HepG2 (cell line): ENCODE data around the gene NTM. TPM values are rescaled to one million over a fixed set of nuclear protein-coding genes. Genes with fewer than 3 reads are reported as not detected.
A peak's percentile ranks its signal among the peaks of the same experiment; 100 is the strongest.

Experiments
- ATAC-seq: fragments of 200-7000 bp; cut with Tn5 transposase; 3 replicates; pipeline ENCODE4 v1.9.1; 2020; ENCODE audit warnings: mild to moderate bottlenecking, moderate library complexity
- BruUV-seq: library from RNA; stranded (reverse); fragments of 400-500 nt; replicated peaks from 2 replicates; lab custom pipeline; 2021; lab: Mats Ljungman, UMichigan
- CTCF ChIA-PET: fragments of 300-600 bp; formaldehyde crosslinking; extraction: SDS; loops from one replicate; lab custom pipeline; 2021; ENCODE audit warnings: low total read pairs, inconsistent platforms, low intra/inter-chr PET ratio; lab: Yijun Ruan, JAX
- POLR2A ChIA-PET: fragments of 350-600 bp; sonication (Branson Sonifier 250); formaldehyde crosslinking; loops from one replicate; lab custom pipeline; 2020; ENCODE audit warnings: antibody characterized with exemption, inconsistent platforms; lab: Yijun Ruan, JAX
- DNase-seq: peaks from one replicate; pipeline ENCODE4 v3.0.0-alpha.2; 2015; ENCODE audit warnings: low spot score
- FAIRE-seq: peaks from 3 replicates; lab custom pipeline; 2011; peaks lifted over from hg19 to GRCh38; lab: Jason Lieb, UNC
- H2AFZ ChIP-seq: one replicate; pipeline ENCODE4 v1.6.1; 2011; ENCODE audit warnings: low read length, inconsistent platforms
- H3K27ac ChIP-seq: fragments of 300-600 bp; 3 replicates; pipeline ENCODE4 v1.8.0; 2011; ENCODE audit warnings: mixed run types, mild to moderate bottlenecking, mixed read lengths, low read length, inconsistent platforms; ENCODE audit not compliant: insufficient read depth; ENCODE audit errors: extremely low read length
- H3K27me3 ChIP-seq, 2 experiments: fragments of 200-600 bp in 1 of 2; 2 replicates in 1 of 2; 3 replicates in 1 of 2; pipeline versions ENCODE4 v1.6.0 to v1.8.0; 2011; ENCODE audit warnings: low read length in 2 of 2, mild to moderate bottlenecking in 2 of 2, moderate library complexity in 2 of 2, inconsistent platforms in 1 of 2; ENCODE audit not compliant: insufficient read depth in 2 of 2, control insufficient read depth in 1 of 2
- H3K36me3 ChIP-seq, 2 experiments: fragments of 200-600 bp in 1 of 2; replicated peaks in 1 of 2; 2 replicates in 1 of 2; 3 replicates in 1 of 2; pipeline versions ENCODE4 v1.5.1 to v1.8.0; 2011; ENCODE audit warnings: low read length in 2 of 2, inconsistent platforms in 1 of 2; ENCODE audit not compliant: insufficient read depth in 2 of 2, control insufficient read depth in 1 of 2
- H3K4me1 ChIP-seq: 2 replicates; pipeline ENCODE4 v1.5.1; 2012; ENCODE audit warnings: low read length, inconsistent platforms; ENCODE audit not compliant: insufficient read depth
- H3K4me2 ChIP-seq: 2 replicates; pipeline ENCODE4 v1.6.0; 2011; ENCODE audit warnings: low read depth, low read length, inconsistent platforms
- H3K4me3 ChIP-seq, 3 experiments: fragments of 200-600 bp in 1 of 3; sonication (generic), shearing (Covaris generic) in 1 of 3; replicated peaks in 1 of 3; 2 replicates each; pipeline ENCODE4 v1.5.1; 2011 to 2016; ENCODE audit warnings: low read length in 3 of 3, inconsistent platforms in 2 of 3, low read depth in 2 of 3, mild to moderate bottlenecking in 2 of 3, control low read depth in 1 of 3, mixed read lengths in 1 of 3; ENCODE audit not compliant: insufficient read depth in 1 of 3
- H3K79me2 ChIP-seq: one replicate; pipeline ENCODE4 v1.6.1; 2011; ENCODE audit warnings: low read length, inconsistent platforms; ENCODE audit not compliant: insufficient read depth
- H3K9ac ChIP-seq: 2 replicates; pipeline ENCODE4 v1.6.0; 2011; ENCODE audit warnings: mild to moderate bottlenecking, low read depth, low read length, inconsistent platforms; ENCODE audit not compliant: insufficient read depth
- H3K9me3 ChIP-seq: 2 replicates; pipeline ENCODE4 v1.5.1; 2012; ENCODE audit warnings: mild to moderate bottlenecking, low read length
- H4K20me1 ChIP-seq: 2 replicates; pipeline ENCODE4 v1.6.0; 2011; ENCODE audit warnings: inconsistent platforms, mild to moderate bottlenecking, low read length, moderate library complexity; ENCODE audit not compliant: insufficient read depth
- CTCF ChIP-seq: sonication (generic); formaldehyde crosslinking; IDR thresholded peaks from 2 replicates; pipeline ENCODE4 v1.5.0; 2020; ENCODE audit warnings: mild to moderate bottlenecking, missing genetic modification reagents, moderate library complexity
- KLF16 ChIP-seq, 2 experiments: sonication (generic) in 1 of 2; formaldehyde crosslinking in 1 of 2; IDR thresholded peaks; 2 replicates each; pipeline versions ENCODE4 v1.6.1 to v1.8.0; 2016 to 2023; ENCODE audit warnings: missing genetic modification reagents in 2 of 2, missing compliant biosample characterization in 1 of 2
- POGZ ChIP-seq: sonication (generic); formaldehyde crosslinking; IDR thresholded peaks from 2 replicates; pipeline ENCODE4 v1.4.0; 2020; ENCODE audit warnings: mild to moderate bottlenecking, missing genetic modification reagents
- RXRB ChIP-seq: IDR thresholded peaks from 2 replicates; pipeline ENCODE4 v1.6.1; 2016; ENCODE audit warnings: borderline replicate concordance, missing genetic modification reagents, missing compliant biosample characterization
- SNAI1 ChIP-seq: sonication (generic); formaldehyde crosslinking; IDR thresholded peaks from 2 replicates; pipeline ENCODE4 v1.5.0; 2020; ENCODE audit warnings: mild to moderate bottlenecking, missing genetic modification reagents, borderline replicate concordance
- ZBTB42 ChIP-seq: sonication (generic); formaldehyde crosslinking; IDR thresholded peaks from 2 replicates; pipeline ENCODE4 v1.5.0; 2020; ENCODE audit warnings: mild to moderate bottlenecking, missing genetic modification reagents
- ZNF3 ChIP-seq: IDR thresholded peaks from 2 replicates; pipeline ENCODE4 v1.7.0; 2017; ENCODE audit warnings: inconsistent platforms
- ZNF776 ChIP-seq: sonication (generic); formaldehyde crosslinking; IDR thresholded peaks from 2 replicates; pipeline ENCODE4 v1.4.0; 2020; ENCODE audit warnings: mild to moderate bottlenecking, missing genetic modification reagents
- ZNF800 ChIP-seq: sonication (generic); formaldehyde crosslinking; IDR thresholded peaks from 2 replicates; pipeline ENCODE4 v1.4.0; 2020; ENCODE audit warnings: missing genetic modification reagents
- ZSCAN12 ChIP-seq: sonication (generic); formaldehyde crosslinking; IDR thresholded peaks from 2 replicates; pipeline ENCODE4 v1.9.0; 2021; ENCODE audit warnings: mild to moderate bottlenecking, missing genetic modification reagents
- WGBS: methylation state at CpG from one replicate; pipeline ENCODE4 v1.1.6; 2017; ENCODE audit warnings: low lambda C conversion rate; 5-methylcytosine and 5-hydroxymethylcytosine counted together
- in situ Hi-C: cut with HindIII; loops from 2 replicates; pipeline ENCODE4 v1.10.0; 2017; ENCODE audit warnings: low pct_unique_long_range_greater_than_20kb; ENCODE audit not compliant: extremely low pct_ligation_motif_present
- intact Hi-C: fragments of 100-400 bp; cut with micrococcal nuclease; formaldehyde crosslinking; loops from one replicate; pipeline ENCODE4 v1.10.0; 2022; ENCODE audit not compliant: unreplicated experiment
- polyA plus RNA-seq, 8 experiments: library from polyadenylated mRNA; depleted of rRNA in 3 of 8; stranded (reverse) in 7 of 8; unstranded in 1 of 8; fragments of >200 nt; fragmentation: Illumina TruSeq in 4 of 8; extraction: Trizol in 4 of 8; gene quantifications; 2 replicates each; pipeline versions ENCODE4 v1.2.1 to v1.2.3, GENCODE V29; 2011 to 2016; ENCODE audit warnings: low read depth in 4 of 8, missing spikeins in 1 of 8, mixed read lengths in 1 of 8; ENCODE audit not compliant: insufficient read depth in 1 of 8
- total RNA-seq, 5 experiments: library from RNA; depleted of rRNA; stranded (reverse); fragments of >200 nt; fragmentation: Illumina TruSeq; extraction: Trizol; gene quantifications; 2 replicates each; pipeline ENCODE4 v1.2.3, GENCODE V29; 2016; ENCODE audit warnings: low read depth in 1 of 5

The NTM gene
- total and polyA plus RNA-seq, 2 of the 13 experiments (the other 11 are each of a cell fraction or from before 2014, with no cell fraction given), result not detected

GRCh38 chr11:132312701-132313111, 942.3 kb downstream of the NTM start:
- Histone ChIP-seq H3K27me3 (no peaks in the 10 kb centered on the region; a peak in 1 of 5 replicates), H2AFZ (no peak overlapping the region), H3K4me2 (no peak overlapping the region), H3K9me3 (no peaks in the 10 kb centered on the region), H3K27ac (no peak overlapping the region), H3K36me3 (no peaks in the 10 kb centered on the region), H4K20me1 (no peaks in the 10 kb centered on the region), H3K79me2 (no peaks in the 10 kb centered on the region), H3K4me3 (no peak overlapping the region), H3K9ac (no peak overlapping the region), H3K4me1 (no peaks in the 10 kb centered on the region)
- no TSS peak for BruUV-seq
- CTCF ChIA-PET, result no interaction called here
- WGBS, result 26% methylated on average over 8 of the region's 8 CpGs
- intact Hi-C loops, result loop anchor here (2.0 kb wide), 1 partner anchor 78 kb away; no protein-coding TSS in a partner anchor
- DNase-seq (no peak), FAIRE-seq (no peak), ATAC-seq (peak; percentile 54; the same call in 2 of the 3 replicates)
- in situ Hi-C loops, result no loop called here
- POLR2A ChIA-PET, result no interaction called here
- TF ChIP-seq ZNF800 (CRISPR knock-in tag) (no peak), CTCF (CRISPR knock-in tag) (peak; percentile 46)

- H3K4me1 ChIP-seq, result no peaks in the 10 kb centered on the region
- H3K9ac ChIP-seq, result no peak overlapping the region
- in situ Hi-C loops, result no loop called here
- 0% methylated on average over 3 of the region's 5 CpGs for WGBS
- ChIA-PET CTCF (no interaction called here), POLR2A (no interaction called here)
- no peak overlapping the region for H2AFZ ChIP-seq
- no peak for FAIRE-seq
- no peak for DNase-seq
- no peaks in the 10 kb centered on the region; a peak in 1 of 5 replicates for H3K27me3 ChIP-seq
- H3K36me3 ChIP-seq, result no peaks in the 10 kb centered on the region
- H3K27ac ChIP-seq, result no peak overlapping the region
- no peak overlapping the region for H3K4me3 ChIP-seq
- no peak overlapping the region for H3K4me2 ChIP-seq
- intact Hi-C loops, result no loop called here
- no peaks in the 10 kb centered on the region for H3K9me3 ChIP-seq
- H3K79me2 ChIP-seq, result no peaks in the 10 kb centered on the region
- H4K20me1 ChIP-seq, result no peaks in the 10 kb centered on the region
- ATAC-seq, result no peak
- BruUV-seq, result no TSS peak
- TF ChIP-seq ZSCAN12 (CRISPR knock-in tag) (no peak), SNAI1 (CRISPR knock-in tag) (no peak), ZNF3 (no peak), ZNF776 (CRISPR knock-in tag) (no peak), ZBTB42 (CRISPR knock-in tag) (no peak), POGZ (no peak), KLF16 (CRISPR knock-in tag; IDR thresholded peaks at IDR 0.05) (no peak), RXRB (no peak)
These were observed 944.6 kb downstream of the NTM start for GRCh38 chr11:132314911-132315455.
